Kidney (tissue), 14 donors: ENCODE results near the gene CMTM2. TPM values are rescaled to one million over a fixed set of nuclear protein-coding genes. Genes with fewer than 3 reads are reported as not detected.
A peak's percentile ranks its signal among the peaks of the same experiment; 100 is the strongest.

Experiments
- DNase-seq, 5 donors: peaks; one replicate each; pipeline ENCODE4 v3.0.0-alpha.2; 2013 to 2020
- FAIRE-seq: peaks from 2 replicates; lab custom pipeline; 2012; peaks lifted over from hg19 to GRCh38; lab: Jason Lieb, UNC
- H3K27ac ChIP-seq, 2 donors: one replicate each; pipeline ENCODE4 v1.7.0; 2013; ENCODE audit warnings: low read depth in 2 of 2, low read length in 2 of 2, inconsistent platforms in 1 of 2
- H3K27me3 ChIP-seq: one replicate; pipeline ENCODE4 v1.7.1; 2013; ENCODE audit warnings: low read length, inconsistent platforms; ENCODE audit not compliant: control insufficient read depth, insufficient read depth
- H3K36me3 ChIP-seq, 3 donors: one replicate each; pipeline versions ENCODE4 v1.7.0 to v1.7.1; 2013; ENCODE audit warnings: low read length in 3 of 3, control low read depth in 1 of 3, inconsistent platforms in 1 of 3; ENCODE audit not compliant: insufficient read depth in 3 of 3, control insufficient read depth in 2 of 3
- H3K4me1 ChIP-seq, 3 donors: one replicate each; pipeline versions ENCODE4 v1.7.0 to v1.7.1; 2013; ENCODE audit warnings: low read length in 3 of 3, inconsistent platforms in 1 of 3, low read depth in 1 of 3; ENCODE audit not compliant: control insufficient read depth in 2 of 3, insufficient read depth in 2 of 3
- H3K4me3 ChIP-seq, 3 donors: one replicate each; pipeline versions ENCODE4 v1.7.0 to v1.8.1; 2013; ENCODE audit warnings: low read length in 3 of 3, control low read depth in 1 of 3, inconsistent platforms in 1 of 3
- H3K9ac ChIP-seq, 3 donors: one replicate each; pipeline versions ENCODE4 v1.7.0 to v1.7.1; 2013; ENCODE audit warnings: low read length in 3 of 3, control low read depth in 1 of 3, inconsistent platforms in 1 of 3
- H3K9me3 ChIP-seq, 3 donors: one replicate each; pipeline versions ENCODE4 v1.7.0 to v1.7.1; 2013; ENCODE audit warnings: low read length in 3 of 3, control low read depth in 1 of 3, inconsistent platforms in 1 of 3; ENCODE audit not compliant: control insufficient read depth in 2 of 3, insufficient read depth in 1 of 3
- CTCF ChIP-seq: IDR thresholded peaks from 3 replicates; pipeline ENCODE4 v1.5.1; 2012; ENCODE audit warnings: mild to moderate bottlenecking, moderate library complexity, borderline replicate concordance; ENCODE audit not compliant: insufficient read depth; ENCODE audit errors: extremely low read depth
- intact Hi-C: fragments of 100-400 bp; cut with DNase I; formaldehyde crosslinking; loops from one replicate; pipeline ENCODE4 v1.11.1; 2022
- polyA plus RNA-seq: library from polyadenylated mRNA; stranded (reverse); fragments of 350-450 nt; fragmentation: Illumina TruSeq; extraction: RNeasy Lipid Tissue Mini Kit (QIAGEN cat#74804); gene quantifications from one replicate; pipeline ENCODE4 v1.2.3, GENCODE V29; 2014; ENCODE audit warnings: low read depth, low replicate concordance; ENCODE audit not compliant: insufficient read depth
- total RNA-seq: library from RNA; stranded (reverse); fragmentation: NEBNext Ultra II Directional; extraction: Animal tissue kit (Norgen Biotek cat#: 25700); gene quantifications from one replicate; pipeline ENCODE4 v1.2.1, GENCODE V29; 2021
- donor health status: control.
- donor health status: control.
- donor health status: control.
- donor health status: control.
- donor health status: control.
- donor health status: DM: yes; HTN: yes; CAD: no.
- donor health status: Normal renal cell carcinoma (clear cell type).

Gene CMTM2
- total and polyA plus RNA-seq, 2 donors from 2014 or later: 0.25 TPM; not detected in 1

- no peak overlapping the region for H3K27ac ChIP-seq
- no peak for TF ChIP-seq CTCF
- no peaks in the 10 kb centered on the region for H3K27me3 ChIP-seq
- H3K9me3 ChIP-seq: no peaks in the 10 kb centered on the region
- DNase-seq (no peak), FAIRE-seq (no peak)
- no peak overlapping the region for H3K9ac ChIP-seq
- intact Hi-C loops: loop anchor here (10.0 kb wide), 1 partner anchor 196 kb away; no protein-coding TSS in a partner anchor
- H3K4me1 ChIP-seq: peaks cover 0 to 4% (median 0%) of the 10 kb centered on the region in 3 donors
- H3K4me3 ChIP-seq: no peak overlapping the region
- no peaks in the 10 kb centered on the region for H3K36me3 ChIP-seq
Measured at GRCh38 chr16:66600477-66600876, 21.2 kb downstream of the CMTM2 start.

- no peaks in the 10 kb centered on the region for H3K36me3 ChIP-seq
- H3K9ac ChIP-seq: no peak overlapping the region
- no peak for FAIRE-seq
- no peak overlapping the region for H3K27ac ChIP-seq
- H3K9me3 ChIP-seq: no peaks in the 10 kb centered on the region
- intact Hi-C loops: loop anchor here (10.0 kb wide), 1 partner anchor 197 kb away; no protein-coding TSS in a partner anchor
- no peak for DNase-seq
- TF ChIP-seq CTCF: no peak
- H3K27me3 ChIP-seq: no peaks in the 10 kb centered on the region
- no peak overlapping the region for H3K4me3 ChIP-seq
- H3K4me1 ChIP-seq: peaks cover 0 to 6% (median 0%) of the 10 kb centered on the region in 3 donors
Measured at GRCh38 chr16:66601471-66601870, 22.2 kb downstream of the CMTM2 start.

- TF ChIP-seq CTCF: no peak
- Histone ChIP-seq H3K36me3 (no peaks in the 10 kb centered on the region), H3K27ac (no peak overlapping the region), H3K4me1 (peaks cover 0 to 11% (median 5%) of the 10 kb centered on the region in 3 donors), H3K9me3 (no peaks in the 10 kb centered on the region), H3K9ac (peak overlapping the region in 1 of 3 donors; percentile 68), H3K4me3 (peak overlapping the region; percentile 49 to 66 (median 50)), H3K27me3 (no peaks in the 10 kb centered on the region)
- DNase-seq: peak in 4 of 5 donors; percentile 85 to 92 (median 88)
- FAIRE-seq: no peak
- intact Hi-C loops: loop anchor here (10.0 kb wide), 1 partner anchor 199 kb away; no protein-coding TSS in a partner anchor
Measured at GRCh38 chr16:66603537-66604375, 24.5 kb downstream of the CMTM2 start.
